GM12878 (cell line): ENCODE results near the gene SLAMF9. TPM values are rescaled to one million over a fixed set of nuclear protein-coding genes. Genes with fewer than 3 reads are reported as not detected.

Experiments used
- ATAC-seq: fragments of 200-7000 bp; cut with Tn5 transposase; 3 replicates; pipeline ENCODE4 v1.9.1; 2020; ENCODE audit warnings: mild to moderate bottlenecking, moderate library complexity
- BruUV-seq: library from RNA; stranded (reverse); fragments of 400-500 nt; replicated peaks from 2 replicates; lab custom pipeline; 2021; lab: Mats Ljungman, UMichigan
- CTCF ChIA-PET: fragments of 300-600 bp; sonication (Branson Sonifier 250); formaldehyde crosslinking; extraction: SDS; loops from one replicate; lab custom pipeline; 2021; ENCODE audit warnings: inconsistent platforms; lab: Yijun Ruan, JAX
- POLR2A ChIA-PET: fragments of 350-600 bp; formaldehyde crosslinking; extraction: SDS; loops from one replicate; lab custom pipeline; 2021; ENCODE audit warnings: inconsistent platforms; lab: Charles Lee
- RAD21 ChIA-PET: fragments of 300-600 bp; sonication (Branson Sonifier 250); formaldehyde crosslinking; loops from one replicate; lab custom pipeline; 2023; ENCODE audit warnings: antibody characterized with exemption; ENCODE audit not compliant: unreplicated experiment; lab: Charles Lee
- SMC1A ChIA-PET: fragments of 300-600 bp; sonication (Branson Sonifier 250); formaldehyde crosslinking; loops from one replicate; lab custom pipeline; 2023; ENCODE audit not compliant: unreplicated experiment, uncharacterized antibody; lab: Charles Lee
- DNase-seq: peaks from one replicate; pipeline ENCODE4 v3.0.0-alpha.2; 2011; ENCODE audit warnings: low read depth, low spot score
- FAIRE-seq: peaks from 3 replicates; lab custom pipeline; 2011; peaks lifted over from hg19 to GRCh38; lab: Jason Lieb, UNC
- H2AFZ ChIP-seq: 2 replicates; pipeline ENCODE4 v1.6.0; 2011; ENCODE audit warnings: low read depth, low read length, control low read depth; ENCODE audit not compliant: control insufficient read depth
- H3K27ac ChIP-seq: 2 replicates; pipeline ENCODE4 v1.5.1; 2011; ENCODE audit warnings: control low read depth; ENCODE audit not compliant: control insufficient read depth, insufficient read depth
- H3K27me3 ChIP-seq, 2 experiments: replicated peaks in 1 of 2; 2 replicates each; pipeline versions ENCODE4 v1.6.0 to v1.6.1; 2011; ENCODE audit warnings: low read length in 1 of 2; ENCODE audit not compliant: control insufficient read depth in 2 of 2, insufficient read depth in 2 of 2
- H3K36me3 ChIP-seq, 2 experiments: 2 replicates each; pipeline ENCODE4 v1.5.1; 2011; ENCODE audit warnings: low read length in 1 of 2; ENCODE audit not compliant: control insufficient read depth in 2 of 2, insufficient read depth in 2 of 2
- H3K4me1 ChIP-seq: 2 replicates; pipeline ENCODE4 v1.6.1; 2011; ENCODE audit warnings: mild to moderate bottlenecking, low read length, moderate library complexity, mixed read lengths; ENCODE audit not compliant: control insufficient read depth, insufficient read depth
- H3K4me2 ChIP-seq: 2 replicates; pipeline ENCODE4 v1.6.0; 2011; ENCODE audit warnings: control low read depth; ENCODE audit not compliant: control insufficient read depth, insufficient read depth
- H3K4me3 ChIP-seq: fragments of 200-600 bp; sonication (generic); 2 replicates; pipeline ENCODE4 v1.5.1; 2016
- H3K79me2 ChIP-seq: 2 replicates; pipeline ENCODE4 v1.6.0; 2011; ENCODE audit warnings: low read length; ENCODE audit not compliant: control insufficient read depth, insufficient read depth
- H3K9ac ChIP-seq: 2 replicates; pipeline ENCODE4 v1.8.0; 2011; ENCODE audit warnings: low read length, control low read depth, mixed read lengths; ENCODE audit not compliant: control insufficient read depth, insufficient read depth
- H3K9me3 ChIP-seq: replicated peaks from 3 replicates; pipeline ENCODE4 v1.5.1; 2011; ENCODE audit warnings: mild to moderate bottlenecking, low read length; ENCODE audit not compliant: control insufficient read depth, insufficient read depth
- H4K20me1 ChIP-seq: 2 replicates; pipeline ENCODE4 v1.6.0; 2011; ENCODE audit not compliant: control insufficient read depth, insufficient read depth
- BACH1 ChIP-seq: fragments of 450-650 bp; IDR thresholded peaks from 2 replicates; pipeline ENCODE4 v1.6.1; 2017; ENCODE audit warnings: mild to moderate bottlenecking, borderline replicate concordance
- BRCA1 ChIP-seq: IDR thresholded peaks from 2 replicates; pipeline ENCODE4 v1.6.1; 2011; ENCODE audit warnings: low read depth, low read length, improper control_type of control experiment
- FOXK2 ChIP-seq: fragments of 450-650 bp; IDR thresholded peaks from 2 replicates; pipeline ENCODE4 v1.6.1; 2017; ENCODE audit warnings: mild to moderate bottlenecking, moderate library complexity
- FOXM1 ChIP-seq: IDR thresholded peaks from 2 replicates; pipeline ENCODE4 v1.6.1; 2012; ENCODE audit warnings: low read depth, mild to moderate bottlenecking, inconsistent platforms, low read length, moderate library complexity
- KAT2A ChIP-seq: conservative IDR thresholded peaks from 2 replicates; pipeline ENCODE4 v1.6.1; 2011; ENCODE audit warnings: low read depth, low read length; ENCODE audit not compliant: control insufficient read depth
- MEF2B ChIP-seq: fragments of 450-650 bp; IDR thresholded peaks from 2 replicates; pipeline ENCODE4 v1.6.1; 2018; ENCODE audit warnings: mild to moderate bottlenecking, moderate library complexity; ENCODE audit not compliant: partially characterized antibody, poor library complexity, severe bottlenecking
- TARDBP ChIP-seq: IDR thresholded peaks from 2 replicates; pipeline ENCODE4 v1.6.1; 2016; ENCODE audit warnings: borderline replicate concordance
- ZBED1 ChIP-seq: IDR thresholded peaks from 2 replicates; pipeline ENCODE4 v1.6.1; 2016; ENCODE audit warnings: borderline replicate concordance
- ZNF217 ChIP-seq: fragments of 450-650 bp; IDR thresholded peaks from 2 replicates; pipeline ENCODE4 v1.6.1; 2017; ENCODE audit warnings: antibody characterized with exemption, mild to moderate bottlenecking
- ZSCAN29 ChIP-seq: fragments of 450-650 bp; IDR thresholded peaks from 2 replicates; pipeline ENCODE4 v1.6.1; 2017; ENCODE audit warnings: mild to moderate bottlenecking, moderate library complexity
- WGBS: methylation state at CpG from one replicate; pipeline ENCODE4 v1.1.6; 2016; ENCODE audit warnings: low lambda C conversion rate; ENCODE audit not compliant: insufficient replicate concordance, insufficient coverage; ENCODE audit errors: missing lambda C conversion rate; 5-methylcytosine and 5-hydroxymethylcytosine counted together
- in situ Hi-C: fragments of 300-500 bp; cut with MboI; formaldehyde crosslinking; loops from 9 replicates; pipeline ENCODE4 v1.14.3; 2018; ENCODE audit warnings: mixed read lengths
- intact Hi-C: fragments of 100-400 bp; cut with micrococcal nuclease; formaldehyde crosslinking; loops from one replicate; pipeline ENCODE4 v1.14.2; 2022; ENCODE audit not compliant: unreplicated experiment
- polyA plus RNA-seq, 11 experiments: library from polyadenylated mRNA; depleted of rRNA in 4 of 11; unstranded in 6 of 11; stranded (reverse) in 5 of 11; fragments of >200 nt; fragmentation: Nextera tagmentation in 4 of 11; fragmentation: Illumina TruSeq in 1 of 11; extraction: Ambion mirVana in 4 of 11; extraction: Trizol in 1 of 11; gene quantifications; 1 replicate in 1 of 11; 2 replicates in 10 of 11; pipeline versions ENCODE4 v1.2.1 to v1.2.3, GENCODE V29; 2011 to 2016; ENCODE audit warnings: inconsistent platforms in 2 of 11, missing spikeins in 2 of 11, low read depth in 1 of 11
- total RNA-seq, 4 experiments: library from RNA; depleted of rRNA in 3 of 4; stranded (reverse); fragments of >200 nt in 3 of 4; fragmentation: Illumina TruSeq in 1 of 4; extraction: Trizol in 1 of 4; gene quantifications; 2 replicates each; pipeline versions ENCODE4 v1.2.1 to v1.2.3, GENCODE V29; 2013 to 2021
- TF ChIP-seq, protein P1 (sequence below): IDR thresholded peaks from 2 replicates; pipeline ENCODE4 v1.6.1; 2012; ENCODE audit warnings: low read depth, low read length, improper control_type of control experiment
- TF ChIP-seq, protein P2 (sequence below): fragments of 450-650 bp; IDR thresholded peaks from 2 replicates; pipeline ENCODE4 v1.6.1; 2017; ENCODE audit warnings: antibody characterized with exemption, mild to moderate bottlenecking, moderate library complexity
- TF ChIP-seq, protein P3 (sequence below): fragments of 450-650 bp; IDR thresholded peaks from 2 replicates; pipeline ENCODE4 v1.6.1; 2017; ENCODE audit warnings: mild to moderate bottlenecking, moderate library complexity

Gene SLAMF9
- total and polyA plus RNA-seq, 10 of the 15 experiments (the other 5 are each of a cell fraction or from before 2014, with no cell fraction given): not detected

DNA sequence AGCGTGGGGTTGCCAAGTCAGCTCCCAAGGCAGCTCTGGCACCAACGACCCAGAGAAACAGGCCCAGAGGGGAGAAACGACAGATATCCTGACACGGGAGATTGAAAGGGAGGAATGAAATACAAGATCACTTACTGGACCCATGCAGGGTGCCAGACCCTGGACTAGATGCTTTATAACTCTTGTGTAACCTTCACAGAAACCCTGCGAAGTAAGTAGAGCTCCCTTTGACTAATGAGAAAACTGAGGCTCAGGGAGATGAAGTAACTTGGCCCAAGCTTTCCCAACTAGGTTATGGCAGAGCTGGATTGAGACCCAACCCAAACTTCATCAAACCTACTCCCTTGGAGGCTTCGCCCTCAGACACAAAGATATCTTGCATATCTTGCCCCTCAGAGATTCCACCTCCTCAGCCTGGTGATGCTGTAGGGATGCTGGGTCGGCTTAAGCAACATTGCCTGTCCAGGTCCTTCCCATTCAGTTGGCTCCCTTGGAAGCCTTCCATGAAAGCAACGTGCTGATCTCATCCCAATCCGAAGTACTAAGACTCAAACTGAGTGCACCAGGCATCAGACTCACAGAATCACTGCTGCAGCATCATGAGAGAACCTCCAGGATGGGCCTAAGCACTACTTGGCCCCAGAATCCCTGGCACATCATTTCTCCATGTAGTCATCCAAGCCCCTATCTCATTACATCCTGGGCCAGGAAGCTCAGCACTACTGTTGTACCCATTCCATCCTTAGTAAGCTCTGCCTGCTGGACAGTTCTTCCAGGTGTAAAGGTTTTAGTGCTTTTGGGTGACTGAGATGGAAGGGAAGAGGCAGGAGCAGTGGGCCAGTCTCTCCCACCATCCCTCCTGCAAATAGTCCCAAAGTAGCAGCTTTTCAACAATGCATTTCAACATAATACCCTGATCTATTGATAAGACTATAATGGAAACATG is 7.5 kb downstream of the SLAMF9 start:
- no TSS peak for BruUV-seq
- Histone ChIP-seq H3K27me3 (peaks cover 7 to 26% of the 10 kb centered on the region in 2 experiments), H3K4me3 (no peak overlapping the region), H4K20me1 (no peaks in the 10 kb centered on the region), H3K4me2 (no peak overlapping the region), H2AFZ (no peak overlapping the region), H3K27ac (no peak overlapping the region), H3K9me3 (no peaks in the 10 kb centered on the region), H3K9ac (no peak overlapping the region), H3K4me1 (no peaks in the 10 kb centered on the region; the same call in 1 of the 2 replicates), H3K79me2 (no peaks in the 10 kb centered on the region), H3K36me3 (no peaks in the 10 kb centered on the region)
- RAD21 ChIA-PET: interaction anchor here (1.4 kb wide), 1 partner anchor 24 kb away, joined by 3 read pairs; no protein-coding TSS in a partner anchor
- in situ Hi-C loops (no loop called here), intact Hi-C loops (no loop called here)
- CTCF ChIA-PET: interaction anchor here (0.9 to 2.8 kb wide), 5 partner anchors 11 to 148 kb away, joined by 3 to 12 read pairs (median 3); no protein-coding TSS in a partner anchor
- SMC1A ChIA-PET: no interaction called here
- POLR2A ChIA-PET: no interaction called here
- 26% methylated on average over 9 of the region's 9 CpGs for WGBS
- DNase-seq (no peak), FAIRE-seq (no peak), ATAC-seq (no peak)
- TF ChIP-seq, protein P1, sequence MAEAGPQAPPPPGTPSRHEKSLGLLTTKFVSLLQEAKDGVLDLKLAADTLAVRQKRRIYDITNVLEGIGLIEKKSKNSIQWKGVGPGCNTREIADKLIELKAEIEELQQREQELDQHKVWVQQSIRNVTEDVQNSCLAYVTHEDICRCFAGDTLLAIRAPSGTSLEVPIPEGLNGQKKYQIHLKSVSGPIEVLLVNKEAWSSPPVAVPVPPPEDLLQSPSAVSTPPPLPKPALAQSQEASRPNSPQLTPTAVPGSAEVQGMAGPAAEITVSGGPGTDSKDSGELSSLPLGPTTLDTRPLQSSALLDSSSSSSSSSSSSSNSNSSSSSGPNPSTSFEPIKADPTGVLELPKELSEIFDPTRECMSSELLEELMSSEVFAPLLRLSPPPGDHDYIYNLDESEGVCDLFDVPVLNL: no peak
- TF ChIP-seq BACH1 (no peak), ZSCAN29 (no peak), BRCA1 (no peak), TARDBP (no peak), KAT2A (no peak), FOXM1 (no peak), FOXK2 (no peak), ZBED1 (no peak), ZNF217 (no peak), MEF2B (no peak)
- TF ChIP-seq, protein P2, sequence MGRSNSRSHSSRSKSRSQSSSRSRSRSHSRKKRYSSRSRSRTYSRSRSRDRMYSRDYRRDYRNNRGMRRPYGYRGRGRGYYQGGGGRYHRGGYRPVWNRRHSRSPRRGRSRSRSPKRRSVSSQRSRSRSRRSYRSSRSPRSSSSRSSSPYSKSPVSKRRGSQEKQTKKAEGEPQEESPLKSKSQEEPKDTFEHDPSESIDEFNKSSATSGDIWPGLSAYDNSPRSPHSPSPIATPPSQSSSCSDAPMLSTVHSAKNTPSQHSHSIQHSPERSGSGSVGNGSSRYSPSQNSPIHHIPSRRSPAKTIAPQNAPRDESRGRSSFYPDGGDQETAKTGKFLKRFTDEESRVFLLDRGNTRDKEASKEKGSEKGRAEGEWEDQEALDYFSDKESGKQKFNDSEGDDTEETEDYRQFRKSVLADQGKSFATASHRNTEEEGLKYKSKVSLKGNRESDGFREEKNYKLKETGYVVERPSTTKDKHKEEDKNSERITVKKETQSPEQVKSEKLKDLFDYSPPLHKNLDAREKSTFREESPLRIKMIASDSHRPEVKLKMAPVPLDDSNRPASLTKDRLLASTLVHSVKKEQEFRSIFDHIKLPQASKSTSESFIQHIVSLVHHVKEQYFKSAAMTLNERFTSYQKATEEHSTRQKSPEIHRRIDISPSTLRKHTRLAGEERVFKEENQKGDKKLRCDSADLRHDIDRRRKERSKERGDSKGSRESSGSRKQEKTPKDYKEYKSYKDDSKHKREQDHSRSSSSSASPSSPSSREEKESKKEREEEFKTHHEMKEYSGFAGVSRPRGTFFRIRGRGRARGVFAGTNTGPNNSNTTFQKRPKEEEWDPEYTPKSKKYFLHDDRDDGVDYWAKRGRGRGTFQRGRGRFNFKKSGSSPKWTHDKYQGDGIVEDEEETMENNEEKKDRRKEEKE: no peak
- TF ChIP-seq, protein P3, sequence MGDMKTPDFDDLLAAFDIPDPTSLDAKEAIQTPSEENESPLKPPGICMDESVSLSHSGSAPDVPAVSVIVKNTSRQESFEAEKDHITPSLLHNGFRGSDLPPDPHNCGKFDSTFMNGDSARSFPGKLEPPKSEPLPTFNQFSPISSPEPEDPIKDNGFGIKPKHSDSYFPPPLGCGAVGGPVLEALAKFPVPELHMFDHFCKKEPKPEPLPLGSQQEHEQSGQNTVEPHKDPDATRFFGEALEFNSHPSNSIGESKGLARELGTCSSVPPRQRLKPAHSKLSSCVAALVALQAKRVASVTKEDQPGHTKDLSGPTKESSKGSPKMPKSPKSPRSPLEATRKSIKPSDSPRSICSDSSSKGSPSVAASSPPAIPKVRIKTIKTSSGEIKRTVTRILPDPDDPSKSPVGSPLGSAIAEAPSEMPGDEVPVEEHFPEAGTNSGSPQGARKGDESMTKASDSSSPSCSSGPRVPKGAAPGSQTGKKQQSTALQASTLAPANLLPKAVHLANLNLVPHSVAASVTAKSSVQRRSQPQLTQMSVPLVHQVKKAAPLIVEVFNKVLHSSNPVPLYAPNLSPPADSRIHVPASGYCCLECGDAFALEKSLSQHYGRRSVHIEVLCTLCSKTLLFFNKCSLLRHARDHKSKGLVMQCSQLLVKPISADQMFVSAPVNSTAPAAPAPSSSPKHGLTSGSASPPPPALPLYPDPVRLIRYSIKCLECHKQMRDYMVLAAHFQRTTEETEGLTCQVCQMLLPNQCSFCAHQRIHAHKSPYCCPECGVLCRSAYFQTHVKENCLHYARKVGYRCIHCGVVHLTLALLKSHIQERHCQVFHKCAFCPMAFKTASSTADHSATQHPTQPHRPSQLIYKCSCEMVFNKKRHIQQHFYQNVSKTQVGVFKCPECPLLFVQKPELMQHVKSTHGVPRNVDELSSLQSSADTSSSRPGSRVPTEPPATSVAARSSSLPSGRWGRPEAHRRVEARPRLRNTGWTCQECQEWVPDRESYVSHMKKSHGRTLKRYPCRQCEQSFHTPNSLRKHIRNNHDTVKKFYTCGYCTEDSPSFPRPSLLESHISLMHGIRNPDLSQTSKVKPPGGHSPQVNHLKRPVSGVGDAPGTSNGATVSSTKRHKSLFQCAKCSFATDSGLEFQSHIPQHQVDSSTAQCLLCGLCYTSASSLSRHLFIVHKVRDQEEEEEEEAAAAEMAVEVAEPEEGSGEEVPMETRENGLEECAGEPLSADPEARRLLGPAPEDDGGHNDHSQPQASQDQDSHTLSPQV: no peak
